AG04450 (cell line): ENCODE data around the gene FSHR. TPM values are rescaled to one million over a fixed set of nuclear protein-coding genes. Genes with fewer than 3 reads are reported as not detected.

Experiments used
- CTCF ChIA-PET: fragments of 300-600, 350-600 bp; formaldehyde crosslinking; extraction: SDS; loops from one replicate; lab custom pipeline; 2022; ENCODE audit warnings: antibody characterized with exemption, inconsistent platforms; lab: Charles Lee
- POLR2A ChIA-PET: fragments of 350-600 bp; formaldehyde crosslinking; extraction: SDS; loops from one replicate; lab custom pipeline; 2021; ENCODE audit warnings: antibody characterized with exemption, inconsistent platforms; lab: Yijun Ruan, JAX
- DNase-seq: peaks from one replicate; pipeline ENCODE4 v3.0.0-alpha.2; 2011; ENCODE audit warnings: low read depth, low spot score
- H3K27ac ChIP-seq: one replicate; pipeline ENCODE4 v1.5.1; 2012; ENCODE audit warnings: low read depth, low read length, control low read depth
- H3K27me3 ChIP-seq: one replicate; pipeline ENCODE4 v1.6.0; 2012; ENCODE audit warnings: low read length; ENCODE audit not compliant: control insufficient read depth, insufficient read depth
- H3K4me3 ChIP-seq: 2 replicates; pipeline ENCODE4 v1.5.1; 2011; ENCODE audit warnings: mild to moderate bottlenecking, low read depth, low read length, control low read depth
- H3K9me3 ChIP-seq: 2 replicates; pipeline ENCODE4 v1.5.1; 2012; ENCODE audit warnings: low read length; ENCODE audit not compliant: control insufficient read depth, insufficient read depth
- CTCF ChIP-seq: IDR thresholded peaks from 2 replicates; pipeline ENCODE4 v1.5.1; 2011; ENCODE audit warnings: low read depth, low read length, control low read depth, inconsistent platforms
- polyA plus RNA-seq: library from polyadenylated mRNA; depleted of rRNA; stranded (reverse); fragments of >200 nt; gene quantifications from 2 replicates; pipeline ENCODE4 v1.2.3, GENCODE V29; 2011

The FSHR gene
- polyA plus RNA-seq, 1 experiment = not detected

GRCh38 chr2:49080681-49081080, 73.6 kb downstream of the FSHR start:
- CTCF ChIA-PET = no interaction called here
- POLR2A ChIA-PET = no interaction called here
- Histone ChIP-seq H3K27me3 (no peaks in the 10 kb centered on the region), H3K27ac (no peak overlapping the region), H3K4me3 (no peak overlapping the region), H3K9me3 (peaks cover 3% of the 10 kb centered on the region; the same call in 1 of the 2 replicates)
- no peak for DNase-seq
- no peak for TF ChIP-seq CTCF

GRCh38 chr2:49070716-49071115, 83.6 kb downstream of the FSHR start:
- POLR2A ChIA-PET = no interaction called here
- Histone ChIP-seq H3K27ac (no peak overlapping the region), H3K4me3 (no peak overlapping the region), H3K9me3 (no peaks in the 10 kb centered on the region), H3K27me3 (no peaks in the 10 kb centered on the region)
- no peak for DNase-seq
- no peak for TF ChIP-seq CTCF
- CTCF ChIA-PET = no interaction called here

- no peak for DNase-seq
- TF ChIP-seq CTCF = no peak
- Histone ChIP-seq H3K4me3 (no peak overlapping the region), H3K9me3 (no peaks in the 10 kb centered on the region), H3K27ac (no peak overlapping the region), H3K27me3 (no peaks in the 10 kb centered on the region)
- POLR2A ChIA-PET = no interaction called here
- CTCF ChIA-PET = no interaction called here
Observed at GRCh38 chr2:49069829-49070228, 84.5 kb downstream of the FSHR start.

- Histone ChIP-seq H3K9me3 (no peaks in the 10 kb centered on the region), H3K4me3 (no peak overlapping the region), H3K27me3 (no peaks in the 10 kb centered on the region), H3K27ac (no peak overlapping the region)
- no peak for DNase-seq
- ChIA-PET CTCF (no interaction called here), POLR2A (no interaction called here)
- no peak for TF ChIP-seq CTCF
Observed at GRCh38 chr2:49068613-49069012, 85.7 kb downstream of the FSHR start.

- Histone ChIP-seq H3K9me3 (no peaks in the 10 kb centered on the region), H3K27me3 (no peaks in the 10 kb centered on the region), H3K27ac (no peak overlapping the region), H3K4me3 (no peak overlapping the region)
- TF ChIP-seq CTCF = no peak
- ChIA-PET CTCF (no interaction called here), POLR2A (no interaction called here)
- DNase-seq = no peak
Observed at GRCh38 chr2:49067971-49068370, 86.3 kb downstream of the FSHR start.
